HCT116 (cell line): Measurements from ENCODE around the gene SGIP1.

Experiments used
- CEBPB ChIP-seq: IDR thresholded peaks from 2 replicates; pipeline ENCODE4 v1.6.1; 2012; ENCODE audit warnings: low read depth
- CTCF ChIP-seq, 3 experiments: fragments of 200-600 bp in 1 of 3; sonication (generic) in 1 of 3; IDR thresholded peaks in 2 of 3; conservative IDR thresholded peaks in 1 of 3; 2 replicates each; pipeline ENCODE4 v1.5.1; 2012 to 2017; ENCODE audit warnings: low read depth in 2 of 3, low read length in 2 of 3, antibody characterized with exemption in 1 of 3, borderline replicate concordance in 1 of 3, control low read depth in 1 of 3, mild to moderate bottlenecking in 1 of 3, mixed read lengths in 1 of 3, mixed run types in 1 of 3, moderate library complexity in 1 of 3; ENCODE audit not compliant: insufficient read depth in 1 of 3
- EGR1 ChIP-seq: IDR thresholded peaks from 2 replicates; pipeline ENCODE4 v1.6.1; 2012; ENCODE audit warnings: low read depth
- EZH2 ChIP-seq: fragments of 200-600 bp; sonication (generic); IDR thresholded peaks from 2 replicates; pipeline ENCODE4 v1.6.1; 2017; ENCODE audit warnings: antibody characterized with exemption, mixed run types
- POLR2A ChIP-seq: IDR thresholded peaks from 2 replicates; pipeline ENCODE4 v1.7.0; 2011; ENCODE audit warnings: borderline replicate concordance; ENCODE audit not compliant: insufficient read depth, insufficient read length; ENCODE audit errors: extremely low read depth
- POLR2AphosphoS5 ChIP-seq: IDR thresholded peaks from 2 replicates; pipeline ENCODE4 v1.6.1; 2011; ENCODE audit warnings: mild to moderate bottlenecking, low read depth, low read length, moderate library complexity
- RAD21 ChIP-seq: IDR thresholded peaks from 2 replicates; pipeline ENCODE4 v1.6.1; 2012; ENCODE audit warnings: low read depth, mild to moderate bottlenecking

DNA sequence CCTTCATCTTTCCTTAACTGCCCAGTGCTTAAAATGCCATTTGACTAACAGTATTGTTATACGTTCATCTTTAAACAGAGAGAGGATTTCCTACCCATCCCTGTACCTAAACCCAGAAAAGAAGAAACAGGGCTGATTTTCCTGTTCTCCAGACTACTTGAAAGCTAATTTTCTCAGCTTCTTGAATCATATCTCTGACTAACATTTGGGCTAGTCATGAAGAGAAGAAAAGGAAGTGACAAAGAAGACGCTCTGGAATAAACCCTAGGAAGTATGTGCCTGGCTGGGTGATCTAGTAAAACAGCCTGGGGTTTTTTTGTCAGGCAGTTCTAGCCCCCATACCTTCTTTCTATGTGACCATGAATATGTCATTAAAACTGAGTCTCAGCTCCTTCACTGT is 44.8 kb upstream of the SGIP1 start:
- no peak for TF ChIP-seq POLR2A
- TF ChIP-seq EZH2, result no peak
- TF ChIP-seq RAD21, result no peak
- TF ChIP-seq CTCF (IDR thresholded peaks at IDR 0.05 in 2 of 3, conservative IDR thresholded peaks at IDR 0.05 in 1 of 3; ENCODE audit: borderline replicate concordance in 1 of 3, insufficient read depth in 1 of 3, low read depth in 2 of 3, low read length in 2 of 3), result no peak
- TF ChIP-seq POLR2AphosphoS5, result no peak
- TF ChIP-seq CEBPB, result no peak
- TF ChIP-seq EGR1, result no peak
